ENCODE data around the gene ADAM23.

ADAM23 gene

GRCh38 chr2:206515580-206515979 lies 72.2 kb downstream of the ADAM23 start:
- Histone ChIP-seq H3K27me3 (ENCODE audit: control insufficient read depth, insufficient read depth, low read length) (no peaks in the 10 kb centered on the region), H3K9me3 (ENCODE audit: control insufficient read depth, low read depth, low read length) (no peaks in the 10 kb centered on the region), H3K4me3 (ENCODE audit: low read length) (no peak overlapping the region), H3K27ac (ENCODE audit: low read length) (no peak overlapping the region), H3K36me3 (ENCODE audit: control insufficient read depth, low read depth, low read length) (no peaks in the 10 kb centered on the region), H3K4me1 (ENCODE audit: control insufficient read depth, low read depth, low read length) (peaks cover 21% of the 10 kb centered on the region), H3K9ac (ENCODE audit: low read length) (no peak overlapping the region)

GRCh38 chr2:206518997-206519396 lies 75.7 kb downstream of the ADAM23 start:
- no peak overlapping the region for H3K27ac ChIP-seq (ENCODE audit: low read length)
- no peaks in the 10 kb centered on the region for H3K36me3 ChIP-seq (ENCODE audit: control insufficient read depth, low read depth, low read length)
- no peak overlapping the region for H3K9ac ChIP-seq (ENCODE audit: low read length)
- H3K27me3 ChIP-seq (ENCODE audit: control insufficient read depth, insufficient read depth, low read length), result no peaks in the 10 kb centered on the region
- peaks cover 15% of the 10 kb centered on the region for H3K4me1 ChIP-seq (ENCODE audit: control insufficient read depth, low read depth, low read length)
- H3K9me3 ChIP-seq (ENCODE audit: control insufficient read depth, low read depth, low read length), result no peaks in the 10 kb centered on the region
- no peak overlapping the region for H3K4me3 ChIP-seq (ENCODE audit: low read length)

- H3K36me3 ChIP-seq (ENCODE audit: control insufficient read depth, low read depth, low read length), result no peaks in the 10 kb centered on the region
- H3K27me3 ChIP-seq (ENCODE audit: control insufficient read depth, insufficient read depth, low read length), result no peaks in the 10 kb centered on the region
- H3K27ac ChIP-seq (ENCODE audit: low read length), result no peak overlapping the region
- H3K4me1 ChIP-seq (ENCODE audit: control insufficient read depth, low read depth, low read length), result peaks cover 15% of the 10 kb centered on the region
- H3K4me3 ChIP-seq (ENCODE audit: low read length), result no peak overlapping the region
- no peak overlapping the region for H3K9ac ChIP-seq (ENCODE audit: low read length)
- no peaks in the 10 kb centered on the region for H3K9me3 ChIP-seq (ENCODE audit: control insufficient read depth, low read depth, low read length)
Measured at GRCh38 chr2:206520450-206520849, 77.1 kb downstream of the ADAM23 start.

- no peak overlapping the region for H3K27ac ChIP-seq (ENCODE audit: low read length)
- peaks cover 15% of the 10 kb centered on the region for H3K4me1 ChIP-seq (ENCODE audit: control insufficient read depth, low read depth, low read length)
- H3K27me3 ChIP-seq (ENCODE audit: control insufficient read depth, insufficient read depth, low read length), result no peaks in the 10 kb centered on the region
- no peaks in the 10 kb centered on the region for H3K36me3 ChIP-seq (ENCODE audit: control insufficient read depth, low read depth, low read length)
- no peak overlapping the region for H3K4me3 ChIP-seq (ENCODE audit: low read length)
- H3K9ac ChIP-seq (ENCODE audit: low read length), result no peak overlapping the region
- no peaks in the 10 kb centered on the region for H3K9me3 ChIP-seq (ENCODE audit: control insufficient read depth, low read depth, low read length)
Measured at GRCh38 chr2:206521115-206521514, 77.8 kb downstream of the ADAM23 start.

GRCh38 chr2:206521612-206522011 lies 78.3 kb downstream of the ADAM23 start:
- no peaks in the 10 kb centered on the region for H3K27me3 ChIP-seq (ENCODE audit: control insufficient read depth, insufficient read depth, low read length)
- no peak overlapping the region for H3K27ac ChIP-seq (ENCODE audit: low read length)
- no peaks in the 10 kb centered on the region for H3K36me3 ChIP-seq (ENCODE audit: control insufficient read depth, low read depth, low read length)
- H3K9ac ChIP-seq (ENCODE audit: low read length), result no peak overlapping the region
- H3K4me3 ChIP-seq (ENCODE audit: low read length), result no peak overlapping the region
- H3K9me3 ChIP-seq (ENCODE audit: control insufficient read depth, low read depth, low read length), result no peaks in the 10 kb centered on the region
- peaks cover 15% of the 10 kb centered on the region for H3K4me1 ChIP-seq (ENCODE audit: control insufficient read depth, low read depth, low read length)

GRCh38 chr2:206526416-206526815 lies 83.1 kb downstream of the ADAM23 start:
- no peak overlapping the region for H3K9ac ChIP-seq (ENCODE audit: low read length)
- H3K27ac ChIP-seq (ENCODE audit: low read length), result no peak overlapping the region
- H3K9me3 ChIP-seq (ENCODE audit: control insufficient read depth, low read depth, low read length), result no peaks in the 10 kb centered on the region
- H3K4me3 ChIP-seq (ENCODE audit: low read length), result no peak overlapping the region
- no peaks in the 10 kb centered on the region for H3K27me3 ChIP-seq (ENCODE audit: control insufficient read depth, insufficient read depth, low read length)
- no peaks in the 10 kb centered on the region for H3K36me3 ChIP-seq (ENCODE audit: control insufficient read depth, low read depth, low read length)
- peaks cover 7% of the 10 kb centered on the region for H3K4me1 ChIP-seq (ENCODE audit: control insufficient read depth, low read depth, low read length)

GRCh38 chr2:206527153-206527552 lies 83.8 kb downstream of the ADAM23 start:
- no peak overlapping the region for H3K9ac ChIP-seq (ENCODE audit: low read length)
- H3K27me3 ChIP-seq (ENCODE audit: control insufficient read depth, insufficient read depth, low read length), result no peaks in the 10 kb centered on the region
- no peak overlapping the region for H3K27ac ChIP-seq (ENCODE audit: low read length)
- H3K4me3 ChIP-seq (ENCODE audit: low read length), result no peak overlapping the region
- peaks cover 4% of the 10 kb centered on the region for H3K4me1 ChIP-seq (ENCODE audit: control insufficient read depth, low read depth, low read length)
- H3K9me3 ChIP-seq (ENCODE audit: control insufficient read depth, low read depth, low read length), result no peaks in the 10 kb centered on the region
- no peaks in the 10 kb centered on the region for H3K36me3 ChIP-seq (ENCODE audit: control insufficient read depth, low read depth, low read length)

- Histone ChIP-seq H3K4me1 (ENCODE audit: control insufficient read depth, low read depth, low read length) (peaks cover 4% of the 10 kb centered on the region), H3K9ac (ENCODE audit: low read length) (no peak overlapping the region), H3K27me3 (ENCODE audit: control insufficient read depth, insufficient read depth, low read length) (no peaks in the 10 kb centered on the region)
Measured at GRCh38 chr2:206530727-206531126, 87.4 kb downstream of the ADAM23 start.

GRCh38 chr2:206531996-206532543 lies 88.7 kb downstream of the ADAM23 start:
- H3K36me3 ChIP-seq (ENCODE audit: control insufficient read depth, low read depth, low read length), result no peaks in the 10 kb centered on the region
- no peak overlapping the region for H3K27ac ChIP-seq (ENCODE audit: low read length)
- no peaks in the 10 kb centered on the region for H3K27me3 ChIP-seq (ENCODE audit: control insufficient read depth, insufficient read depth, low read length)
- no peak overlapping the region for H3K4me3 ChIP-seq (ENCODE audit: low read length)
- peaks cover 4% of the 10 kb centered on the region for H3K4me1 ChIP-seq (ENCODE audit: control insufficient read depth, low read depth, low read length)
- H3K9ac ChIP-seq (ENCODE audit: low read length), result no peak overlapping the region
- H3K9me3 ChIP-seq (ENCODE audit: control insufficient read depth, low read depth, low read length), result no peaks in the 10 kb centered on the region

More at GRCh38 chr2:206530727-206531126, 87.4 kb downstream of the ADAM23 start:
- H3K4me3 ChIP-seq (ENCODE audit: low read length), result no peak overlapping the region
- no peaks in the 10 kb centered on the region for H3K36me3 ChIP-seq (ENCODE audit: control insufficient read depth, low read depth, low read length)
- no peaks in the 10 kb centered on the region for H3K9me3 ChIP-seq (ENCODE audit: control insufficient read depth, low read depth, low read length)
- no peak overlapping the region for H3K27ac ChIP-seq (ENCODE audit: low read length)

GRCh38 chr2:206533977-206534376 lies 90.6 kb downstream of the ADAM23 start:
- Histone ChIP-seq H3K4me3 (ENCODE audit: low read length) (no peak overlapping the region), H3K27ac (ENCODE audit: low read length) (no peak overlapping the region), H3K36me3 (ENCODE audit: control insufficient read depth, low read depth, low read length) (no peaks in the 10 kb centered on the region), H3K9ac (ENCODE audit: low read length) (no peak overlapping the region), H3K4me1 (ENCODE audit: control insufficient read depth, low read depth, low read length) (peaks cover 4% of the 10 kb centered on the region), H3K9me3 (ENCODE audit: control insufficient read depth, low read depth, low read length) (no peaks in the 10 kb centered on the region), H3K27me3 (ENCODE audit: control insufficient read depth, insufficient read depth, low read length) (no peaks in the 10 kb centered on the region)

- H3K27ac ChIP-seq (ENCODE audit: low read length), result no peak overlapping the region
- H3K9me3 ChIP-seq (ENCODE audit: control insufficient read depth, low read depth, low read length), result no peaks in the 10 kb centered on the region
- H3K9ac ChIP-seq (ENCODE audit: low read length), result no peak overlapping the region
- H3K4me1 ChIP-seq (ENCODE audit: control insufficient read depth, low read depth, low read length), result no peaks in the 10 kb centered on the region
- no peaks in the 10 kb centered on the region for H3K27me3 ChIP-seq (ENCODE audit: control insufficient read depth, insufficient read depth, low read length)
- H3K4me3 ChIP-seq (ENCODE audit: low read length), result no peak overlapping the region
- no peaks in the 10 kb centered on the region for H3K36me3 ChIP-seq (ENCODE audit: control insufficient read depth, low read depth, low read length)
Measured at GRCh38 chr2:206535260-206535986, 92.1 kb downstream of the ADAM23 start.

- no peaks in the 10 kb centered on the region for H3K9me3 ChIP-seq (ENCODE audit: control insufficient read depth, low read depth, low read length)
- no peak overlapping the region for H3K27ac ChIP-seq (ENCODE audit: low read length)
- H3K9ac ChIP-seq (ENCODE audit: low read length), result no peak overlapping the region
- H3K27me3 ChIP-seq (ENCODE audit: control insufficient read depth, insufficient read depth, low read length), result no peaks in the 10 kb centered on the region
- no peaks in the 10 kb centered on the region for H3K36me3 ChIP-seq (ENCODE audit: control insufficient read depth, low read depth, low read length)
- no peaks in the 10 kb centered on the region for H3K4me1 ChIP-seq (ENCODE audit: control insufficient read depth, low read depth, low read length)
- H3K4me3 ChIP-seq (ENCODE audit: low read length), result no peak overlapping the region
Measured at GRCh38 chr2:206540757-206541156, 97.4 kb downstream of the ADAM23 start.
